WI38 (cell line): ENCODE measurements around the gene CREB3L1.
A peak's percentile ranks its signal among the peaks of the same experiment; 100 is the strongest.

Experiments used
- H3K4me3 ChIP-seq: 2 replicates; pipeline ENCODE4 v1.5.1; 2011; ENCODE audit warnings: low read depth, mild to moderate bottlenecking, control low read depth, low read length
- CTCF ChIP-seq: IDR thresholded peaks from 2 replicates; pipeline ENCODE4 v1.5.1; 2012; ENCODE audit warnings: low read depth, mild to moderate bottlenecking, control low read depth, low read length

Gene CREB3L1

GRCh38 chr11:46275964-46276641 is 1.4 kb upstream of the CREB3L1 start:
- no peak overlapping the region for H3K4me3 ChIP-seq
- TF ChIP-seq CTCF = no peak

- peak overlapping the region; percentile 99 for H3K4me3 ChIP-seq
- no peak for TF ChIP-seq CTCF
These were observed 195 bp upstream of the CREB3L1 start for GRCh38 chr11:46277313-46277621.

GRCh38 chr11:46278387-46279125 is 1.1 kb downstream of the CREB3L1 start:
- TF ChIP-seq CTCF = peak; percentile 78
- peak overlapping the region; percentile 99 for H3K4me3 ChIP-seq

GRCh38 chr11:46279126-46280099 is 2.0 kb downstream of the CREB3L1 start:
- TF ChIP-seq CTCF = no peak
- peak overlapping the region; percentile 99 for H3K4me3 ChIP-seq

- H3K4me3 ChIP-seq = peak overlapping the region; percentile 99
These were observed 3.2 kb downstream of the CREB3L1 start for GRCh38 chr11:46280706-46281105.

GRCh38 chr11:46281371-46281831 is 3.9 kb downstream of the CREB3L1 start:
- H3K4me3 ChIP-seq = peak overlapping the region; percentile 99
- TF ChIP-seq CTCF = no peak

More at GRCh38 chr11:46280706-46281105, 3.2 kb downstream of the CREB3L1 start:
- no peak for TF ChIP-seq CTCF

- TF ChIP-seq CTCF = no peak
- no peak overlapping the region for H3K4me3 ChIP-seq
These were observed 7.7 kb downstream of the CREB3L1 start for GRCh38 chr11:46285173-46285572.
